Inferior parietal cortex (tissue), 1 donor: ENCODE results near the gene EMC9.
A peak's percentile ranks its signal among the peaks of the same experiment; 100 is the strongest.

ENCODE experiments used
- DNase-seq: peaks from one replicate; pipeline ENCODE4 v3.0.0-alpha.2; 2016; ENCODE audit errors: extremely low spot score

The EMC9 gene

DNA sequence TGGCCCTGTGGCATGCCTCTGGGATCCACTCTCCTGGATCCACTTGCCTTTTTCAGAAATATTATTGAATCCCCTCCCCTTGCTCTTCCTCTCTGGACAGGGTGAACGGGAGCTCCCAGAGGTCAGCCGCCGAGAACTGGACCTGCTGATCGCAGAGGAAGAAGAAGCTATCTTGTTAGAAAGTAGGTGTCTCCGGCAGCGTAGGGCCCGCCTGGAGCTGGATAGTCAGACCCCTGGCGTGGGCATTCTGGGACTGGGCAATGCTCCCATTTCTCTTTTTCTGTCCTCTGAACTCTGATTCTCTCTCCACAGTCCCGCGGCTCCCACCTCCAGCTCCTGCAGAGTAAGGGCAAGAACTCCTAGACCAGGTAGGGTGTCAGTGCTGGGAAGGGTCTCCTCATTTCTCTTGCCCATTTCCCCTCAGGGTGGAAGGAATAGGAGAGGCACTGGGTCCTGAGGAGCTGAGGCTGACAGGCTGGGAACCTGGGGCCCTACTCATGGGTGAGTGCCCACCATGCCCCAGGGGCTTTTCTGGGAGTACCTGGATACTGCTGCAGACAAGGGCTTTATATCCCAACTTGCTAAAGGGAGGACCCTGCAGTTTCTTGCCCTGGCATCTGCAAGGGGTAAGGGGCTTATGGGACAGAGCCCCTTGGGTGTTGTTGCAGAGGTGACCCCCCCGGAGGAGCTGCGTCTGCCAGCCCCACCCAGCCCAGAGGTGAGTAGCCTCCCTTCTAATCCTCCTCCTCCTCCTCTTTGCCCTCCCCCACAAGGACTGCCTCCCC, 35.8 kb upstream of the EMC9 start:
- DNase-seq = no peak

DNA sequence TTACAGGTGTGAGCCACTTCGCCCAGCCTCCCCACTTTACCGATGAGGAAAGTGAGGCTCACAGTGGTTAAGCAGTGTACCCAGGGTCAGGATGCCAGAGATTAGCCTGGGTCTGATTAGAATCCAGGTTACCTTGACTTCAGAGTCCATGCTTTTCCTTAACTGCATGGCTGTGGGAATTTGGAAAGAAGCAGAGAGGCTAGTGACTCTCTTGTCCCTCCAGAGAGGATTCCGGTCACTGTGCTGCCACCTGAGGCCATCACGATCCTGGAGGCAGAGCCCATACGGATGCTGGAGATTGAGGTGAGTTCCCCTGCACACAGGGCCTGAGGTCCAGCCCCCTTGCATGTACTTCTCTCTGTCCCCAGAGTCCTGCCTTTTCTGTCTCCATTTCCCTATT, 35.2 kb upstream of the EMC9 start:
- no peak for DNase-seq

DNA sequence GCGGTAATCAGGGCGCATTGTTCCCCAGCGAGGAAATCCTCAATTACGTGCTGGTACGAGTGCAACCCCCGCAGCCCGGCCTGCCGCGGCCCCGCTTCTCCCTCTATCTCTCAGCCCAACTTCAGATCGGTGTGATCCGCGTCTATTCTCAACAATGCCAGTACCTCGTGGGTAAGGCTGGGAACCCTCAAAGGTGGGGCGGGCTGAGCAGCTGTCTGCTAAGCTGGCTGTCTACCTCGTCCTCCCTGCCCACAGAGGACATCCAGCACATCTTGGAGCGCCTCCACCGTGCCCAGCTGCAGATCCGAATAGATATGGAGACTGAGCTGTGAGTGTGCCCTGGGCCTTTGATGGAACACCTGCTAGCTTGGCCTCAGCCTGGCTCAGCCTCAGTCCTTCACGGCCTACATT, 31.5 kb upstream of the EMC9 start:
- no peak for DNase-seq

DNA sequence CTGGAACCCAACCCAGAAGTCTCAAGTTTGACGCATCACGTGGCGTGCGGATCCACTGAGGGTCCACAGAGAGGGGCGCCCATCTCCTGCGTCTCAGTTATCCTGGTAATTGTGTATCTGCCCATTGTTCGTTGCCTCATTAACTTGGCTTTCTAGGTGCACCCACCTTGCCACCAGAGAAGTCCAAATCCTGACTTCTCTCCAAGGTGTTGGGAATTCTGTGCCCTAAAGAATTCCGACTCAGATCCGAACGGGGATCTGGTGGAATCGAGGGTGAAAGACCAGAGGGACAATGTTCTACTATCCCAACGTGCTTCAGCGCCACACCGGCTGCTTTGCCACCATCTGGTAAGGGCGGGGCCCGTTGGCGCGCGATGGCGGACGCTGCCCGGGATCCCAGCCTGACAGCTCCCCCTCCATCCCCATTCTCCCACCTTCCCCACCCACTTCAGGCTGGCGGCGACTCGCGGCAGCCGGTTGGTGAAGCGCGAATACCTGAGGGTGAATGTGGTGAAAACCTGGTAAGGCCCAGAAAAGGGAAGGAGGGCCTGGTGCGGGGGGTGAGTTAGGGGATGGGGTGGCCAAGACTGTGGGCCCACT, 31.0 kb upstream of the EMC9 start:
- no peak for DNase-seq

DNA sequence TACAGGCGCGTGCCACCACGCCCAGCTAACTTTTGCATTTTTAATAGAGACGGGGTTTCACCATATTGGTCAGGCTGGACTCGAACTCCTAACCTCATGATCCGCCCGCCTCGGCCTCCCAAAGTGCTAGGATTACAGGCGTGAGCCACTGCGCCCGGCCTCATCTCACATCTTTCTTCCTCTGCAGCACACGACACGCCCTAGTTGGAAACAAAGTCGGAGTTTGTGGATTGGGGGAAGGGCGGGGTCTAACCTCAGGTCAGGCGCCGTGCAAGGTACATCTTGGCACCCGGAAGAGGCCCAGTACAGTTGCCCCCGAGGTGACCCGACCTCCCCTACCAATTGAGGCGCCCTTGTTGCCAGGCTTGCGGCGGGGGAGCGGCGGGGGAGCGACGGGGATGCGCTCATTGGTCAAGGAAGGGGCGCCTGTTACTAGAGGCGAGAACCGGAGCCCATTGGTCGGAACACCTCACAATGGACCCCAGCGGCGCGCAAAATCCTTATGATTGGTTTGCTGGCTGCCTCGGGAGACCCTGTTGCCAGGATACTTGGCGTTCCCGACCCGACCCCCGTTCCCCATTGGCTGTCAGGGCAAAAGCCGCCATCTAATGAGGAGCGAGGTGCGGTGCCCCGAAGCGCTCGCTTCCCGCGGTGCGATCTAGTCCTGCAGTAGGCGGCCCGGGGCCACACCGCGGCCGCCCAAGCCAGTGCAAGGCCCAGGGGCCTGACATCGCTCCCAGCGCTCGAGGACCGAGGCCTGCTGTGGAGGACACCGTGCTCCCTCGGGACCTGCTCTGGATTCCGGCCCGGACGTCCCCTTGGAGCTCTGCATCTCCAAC, 30.2 kb upstream of the EMC9 start, which contains the start of gene REC8:
REC8 (plus strand) TSS at position 659 of the 839 bp plus-strand sequence. CDS start 473 bp downstream, outside the sequence.
- peak; percentile 88 for DNase-seq

DNA sequence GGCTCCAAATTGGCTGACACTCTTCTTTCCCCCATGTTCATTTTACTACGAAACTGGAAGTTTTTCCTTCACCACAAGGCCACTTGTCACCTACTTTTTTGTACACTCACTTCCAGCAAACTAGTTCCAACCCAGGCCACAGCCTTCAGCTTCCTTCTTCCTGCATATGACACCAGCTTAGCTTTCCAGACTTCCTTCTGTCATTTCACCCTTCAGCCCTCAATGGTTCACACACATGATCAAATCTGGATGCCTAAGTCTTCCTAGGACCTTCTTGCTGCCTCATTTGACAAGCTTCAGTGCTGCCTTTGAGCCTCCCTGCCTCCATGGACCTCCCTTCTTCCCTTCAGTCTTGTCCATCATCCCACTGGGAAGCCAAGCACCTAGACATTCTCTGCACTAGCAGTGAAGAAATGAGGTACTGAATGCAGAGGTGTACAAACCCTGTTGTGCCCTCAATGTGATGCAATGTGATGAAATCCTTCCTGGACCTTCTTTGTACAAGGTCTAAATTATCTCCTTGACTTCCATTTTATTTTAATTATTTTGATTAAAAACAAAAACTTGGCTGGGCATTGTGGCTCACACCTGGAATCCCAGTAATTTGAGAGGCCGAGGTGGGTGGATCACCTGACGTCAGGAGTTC, 26.2 kb upstream of the EMC9 start:
- DNase-seq = no peak

DNA sequence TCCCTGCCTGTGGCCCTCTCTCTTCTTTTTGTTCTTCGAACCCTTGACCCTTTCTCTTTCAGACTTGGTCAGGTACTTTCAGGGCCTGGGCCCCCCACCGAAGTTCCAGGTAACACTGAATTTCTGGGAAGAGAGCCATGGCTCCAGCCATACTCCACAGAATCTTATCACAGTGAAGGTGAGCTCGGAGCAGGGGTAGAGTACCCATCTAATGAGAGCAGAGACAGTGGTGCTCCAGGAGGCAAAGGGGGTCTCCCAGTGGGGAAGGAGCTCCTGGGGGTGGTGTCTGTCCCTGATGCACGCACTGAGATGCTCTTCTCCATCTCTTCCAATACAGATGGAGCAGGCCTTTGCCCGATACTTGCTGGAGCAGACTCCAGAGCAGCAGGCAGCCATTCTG, 24.4 kb upstream of the EMC9 start:
- no peak for DNase-seq

DNA sequence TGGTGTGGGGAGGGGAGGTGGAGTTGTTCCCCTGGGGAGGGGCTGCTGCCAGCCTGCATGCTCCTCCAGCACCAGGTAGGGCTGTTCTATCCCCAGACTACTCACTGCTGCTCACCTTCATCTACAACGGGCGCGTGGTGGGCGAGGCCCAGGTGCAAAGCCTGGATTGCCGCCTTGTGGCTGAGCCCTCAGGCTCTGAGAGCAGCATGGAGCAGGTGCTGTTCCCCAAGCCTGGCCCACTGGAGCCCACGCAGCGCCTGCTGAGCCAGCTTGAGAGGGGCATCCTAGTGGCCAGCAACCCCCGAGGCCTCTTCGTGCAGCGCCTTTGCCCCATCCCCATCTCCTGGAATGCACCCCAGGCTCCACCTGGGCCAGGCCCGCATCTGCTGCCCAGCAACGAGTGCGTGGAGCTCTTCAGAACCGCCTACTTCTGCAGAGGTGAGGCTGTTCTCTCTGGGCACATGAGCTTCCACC, 23.2 kb upstream of the EMC9 start:
- DNase-seq = no peak

DNA sequence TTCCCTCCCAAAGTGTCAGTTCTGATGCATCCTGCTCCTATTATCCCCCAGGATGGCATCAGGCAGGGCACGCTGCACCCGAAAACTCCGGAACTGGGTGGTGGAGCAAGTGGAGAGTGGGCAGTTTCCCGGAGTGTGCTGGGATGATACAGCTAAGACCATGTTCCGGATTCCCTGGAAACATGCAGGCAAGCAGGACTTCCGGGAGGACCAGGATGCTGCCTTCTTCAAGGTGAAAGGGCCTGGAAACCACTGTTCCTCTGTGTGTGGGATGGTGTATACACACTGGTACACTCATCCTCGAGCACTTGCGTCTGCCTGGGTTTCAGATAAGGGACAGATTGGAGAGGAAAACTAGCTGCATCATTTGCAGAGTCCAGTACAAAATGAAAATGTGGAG, 20.7 kb upstream of the EMC9 start:
- DNase-seq = no peak

DNA sequence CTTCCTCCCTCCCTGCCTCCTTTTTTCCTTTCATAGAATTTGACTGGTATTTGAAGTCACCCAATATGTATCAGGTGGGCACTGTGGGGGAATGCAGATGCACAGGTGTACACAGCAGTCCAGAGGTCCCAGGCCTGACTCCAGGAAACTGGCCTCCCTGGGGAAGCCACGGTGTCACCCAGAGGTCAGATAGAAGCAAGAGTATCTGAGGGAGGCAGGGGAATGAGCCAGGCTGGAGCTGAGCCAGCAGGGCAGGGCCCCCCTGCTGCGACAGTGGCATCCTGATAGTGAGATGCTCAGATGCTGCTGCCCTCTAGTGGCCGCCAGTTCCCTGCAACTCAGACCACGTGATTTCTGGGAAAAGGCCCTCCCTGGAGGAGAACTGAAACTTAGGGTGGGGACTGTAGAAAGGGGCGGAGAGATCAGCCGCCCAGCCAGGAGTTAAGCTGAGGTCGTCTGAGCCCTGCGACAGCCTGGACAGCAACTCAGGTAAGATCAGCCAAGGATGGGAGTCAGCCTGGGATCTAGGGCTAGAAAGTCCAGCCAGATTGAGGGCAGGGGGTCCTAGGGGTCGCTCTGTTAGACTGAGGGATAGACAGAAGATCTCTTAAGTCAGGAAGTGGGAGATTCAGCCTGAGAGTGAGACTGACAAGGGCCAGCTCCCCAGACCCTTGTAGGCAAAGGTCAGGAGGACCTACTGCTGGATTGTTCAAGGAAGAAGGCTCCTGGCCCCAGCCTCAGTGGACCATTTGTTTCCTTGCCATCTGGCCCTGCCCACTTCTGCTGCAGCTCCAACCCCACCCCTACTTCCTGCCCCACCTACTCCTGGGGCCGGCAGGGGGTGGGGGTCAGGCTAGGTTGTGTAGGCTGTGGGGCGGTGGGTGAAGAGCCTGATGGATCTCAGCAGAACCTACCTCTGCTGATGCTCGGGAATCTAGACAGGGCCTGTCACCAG, 19.7 kb upstream of the EMC9 start, which contains the start of gene IRF9:
IRF9 (plus strand) TSS at position 416 of the 955 bp plus-strand sequence. CDS start 880 bp downstream, outside the sequence.
- DNase-seq = peak; percentile 97

DNA sequence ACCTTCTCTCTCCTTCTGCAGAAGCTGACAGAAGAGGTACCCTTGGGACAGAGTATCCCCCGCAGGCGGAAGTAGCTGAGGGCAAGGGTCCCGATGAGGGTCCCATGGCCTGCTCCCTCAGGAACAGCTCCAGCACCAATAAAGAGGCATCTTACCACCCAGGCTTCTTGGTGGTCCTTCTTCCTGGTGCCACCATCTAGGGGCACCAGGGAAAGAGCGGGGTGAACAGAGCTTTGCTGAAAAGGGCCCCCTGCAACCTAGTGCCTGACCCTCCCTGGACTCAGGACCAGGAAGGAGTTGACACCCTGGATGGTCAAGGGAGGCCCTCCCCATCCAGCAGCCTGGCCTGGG, 19.1 kb upstream of the EMC9 start:
- no peak for DNase-seq

DNA sequence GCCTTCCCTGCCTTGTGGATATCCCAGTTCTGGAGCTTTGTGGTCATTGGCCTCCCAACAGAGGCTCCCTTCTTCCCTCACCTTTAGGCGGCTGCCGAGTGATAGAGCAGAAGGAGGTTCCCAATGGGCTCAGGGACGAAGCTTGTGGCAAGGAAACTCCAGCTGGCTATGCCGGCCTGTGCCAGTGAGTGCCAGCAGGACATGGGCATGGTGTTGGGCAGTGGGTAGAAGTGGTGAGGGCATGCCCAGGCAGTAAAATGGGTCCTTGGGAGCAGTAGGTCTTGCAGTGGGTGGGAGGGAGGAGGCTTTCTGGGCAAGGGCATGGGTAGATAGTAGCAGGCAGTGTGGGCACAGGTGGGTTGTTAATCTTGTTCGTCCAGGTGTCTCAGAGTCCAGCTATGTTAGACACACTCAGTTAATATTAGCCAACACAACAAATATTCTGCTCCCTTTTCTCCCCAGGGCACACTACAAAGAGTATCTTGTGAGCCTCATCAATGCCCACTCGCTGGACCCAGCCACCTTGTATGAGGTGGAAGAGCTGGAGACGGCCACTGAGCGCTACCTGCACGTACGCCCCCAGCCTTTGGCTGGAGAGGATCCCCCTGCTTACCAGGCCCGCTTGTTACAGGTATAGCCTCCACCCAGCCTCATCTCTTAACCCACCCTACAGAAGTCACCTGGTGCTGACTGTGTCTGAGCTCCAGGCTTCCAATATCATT, 18.5 kb upstream of the EMC9 start:
- DNase-seq = no peak

DNA sequence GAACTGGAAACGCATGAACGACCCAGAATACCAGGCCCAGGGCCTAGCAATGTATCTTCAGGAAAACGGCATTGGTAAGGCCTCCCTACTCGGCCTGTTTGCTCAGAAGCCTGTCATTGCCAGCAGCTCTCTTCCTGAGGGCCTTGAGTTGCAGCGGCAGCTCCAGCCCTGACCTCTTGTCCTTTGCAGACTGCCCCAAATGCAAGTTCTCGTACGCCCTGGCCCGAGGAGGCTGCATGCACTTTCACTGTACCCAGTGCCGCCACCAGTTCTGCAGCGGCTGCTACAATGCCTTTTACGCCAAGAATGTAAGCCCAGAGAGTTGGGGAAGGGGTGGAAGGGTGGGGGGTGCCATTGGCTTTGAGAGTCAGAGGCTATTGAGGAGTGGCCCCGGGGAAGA, 15.9 kb upstream of the EMC9 start:
- DNase-seq = no peak

DNA sequence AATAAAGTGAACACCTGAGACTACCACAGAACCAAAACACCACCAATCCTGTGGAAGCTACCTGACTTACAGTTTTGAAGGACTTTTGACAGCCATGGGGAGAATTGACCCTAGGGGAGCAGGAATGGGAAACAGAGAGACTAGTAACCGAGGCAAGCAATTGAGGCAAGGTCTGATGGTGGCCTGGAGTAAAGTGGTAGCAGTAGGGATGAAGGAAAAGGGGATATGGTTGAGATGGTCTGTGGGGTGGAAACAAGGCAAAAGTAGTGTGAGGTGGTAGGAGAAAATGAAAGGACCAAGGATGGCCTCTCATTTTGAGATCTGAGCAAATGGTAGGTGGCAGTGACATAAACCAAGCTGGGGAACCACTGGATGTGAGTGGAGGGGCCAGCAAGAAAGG, 15.4 kb upstream of the EMC9 start:
- no peak for DNase-seq

DNA sequence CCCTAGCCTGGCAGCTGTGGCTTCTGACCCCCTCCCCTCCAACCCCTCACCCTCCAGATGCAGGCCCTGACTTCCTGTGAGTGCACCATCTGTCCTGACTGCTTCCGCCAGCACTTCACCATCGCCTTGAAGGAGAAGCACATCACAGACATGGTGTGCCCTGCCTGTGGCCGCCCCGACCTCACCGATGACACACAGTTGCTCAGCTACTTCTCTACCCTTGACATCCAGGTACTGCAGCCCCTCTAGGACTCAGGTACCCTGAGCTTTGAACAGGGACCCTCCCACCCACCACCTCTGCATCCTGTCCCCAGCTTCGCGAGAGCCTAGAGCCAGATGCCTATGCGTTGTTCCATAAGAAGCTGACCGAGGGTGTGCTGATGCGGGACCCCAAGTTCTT, 13.7 kb upstream of the EMC9 start:
- DNase-seq = no peak

DNA sequence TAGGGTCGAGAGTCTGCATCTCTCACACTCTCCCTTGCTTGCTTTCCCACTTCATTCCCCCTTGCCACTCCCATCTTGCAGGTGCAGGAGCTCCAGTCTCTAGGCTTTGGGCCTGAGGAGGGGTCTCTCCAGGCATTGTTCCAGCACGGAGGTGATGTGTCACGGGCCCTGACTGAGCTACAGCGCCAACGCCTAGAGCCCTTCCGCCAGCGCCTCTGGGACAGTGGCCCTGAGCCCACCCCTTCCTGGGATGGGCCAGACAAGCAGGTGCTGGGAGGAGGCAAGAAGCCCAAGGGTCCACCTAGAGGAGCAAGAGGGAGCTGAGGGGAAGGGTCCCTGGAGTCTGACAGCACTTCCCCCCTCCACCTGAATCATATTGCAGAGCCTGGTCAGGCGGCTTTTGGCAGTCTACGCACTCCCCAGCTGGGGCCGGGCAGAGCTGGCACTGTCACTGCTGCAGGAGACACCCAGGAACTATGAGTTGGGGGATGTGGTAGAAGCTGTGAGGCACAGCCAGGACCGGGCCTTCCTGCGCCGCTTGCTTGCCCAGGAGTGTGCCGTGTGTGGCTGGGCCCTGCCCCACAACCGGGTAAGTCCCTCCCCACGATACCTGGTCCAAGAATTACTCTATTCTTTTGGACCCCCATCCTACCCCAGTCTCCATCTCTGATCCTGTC, 10.2 kb upstream of the EMC9 start:
- DNase-seq = no peak

DNA sequence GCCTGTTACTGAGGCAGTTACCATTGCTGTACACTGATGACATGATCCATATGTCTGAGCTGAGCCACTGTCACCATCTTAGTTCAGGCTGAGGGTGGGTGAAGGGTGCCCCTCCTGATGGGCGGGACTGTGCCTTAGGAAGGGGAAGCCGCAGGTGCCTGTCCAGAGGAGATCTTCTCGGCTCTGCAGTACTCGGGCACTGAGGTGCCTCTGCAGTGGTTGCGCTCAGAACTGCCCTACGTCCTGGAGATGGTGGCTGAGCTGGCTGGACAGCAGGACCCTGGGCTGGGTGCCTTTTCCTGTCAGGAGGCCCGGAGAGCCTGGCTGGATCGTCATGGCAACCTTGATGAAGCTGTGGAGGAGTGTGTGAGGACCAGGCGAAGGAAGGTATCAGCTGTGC, 9.6 kb upstream of the EMC9 start:
- DNase-seq = no peak

DNA sequence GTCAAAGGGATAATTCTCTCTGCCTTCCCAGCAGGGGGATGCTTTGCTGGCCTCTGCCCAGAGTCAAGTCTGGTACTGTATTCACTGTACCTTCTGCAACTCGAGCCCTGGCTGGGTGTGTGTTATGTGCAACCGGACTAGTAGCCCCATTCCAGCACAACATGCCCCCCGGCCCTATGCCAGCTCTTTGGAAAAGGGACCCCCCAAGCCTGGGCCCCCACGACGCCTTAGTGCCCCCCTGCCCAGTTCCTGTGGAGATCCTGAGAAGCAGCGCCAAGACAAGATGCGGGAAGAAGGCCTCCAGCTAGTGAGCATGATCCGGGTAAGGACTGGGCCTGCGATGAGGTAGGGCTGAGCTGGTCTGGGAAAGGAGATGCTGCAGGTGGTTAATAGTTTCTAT, 9.2 kb upstream of the EMC9 start:
- no peak for DNase-seq

DNA sequence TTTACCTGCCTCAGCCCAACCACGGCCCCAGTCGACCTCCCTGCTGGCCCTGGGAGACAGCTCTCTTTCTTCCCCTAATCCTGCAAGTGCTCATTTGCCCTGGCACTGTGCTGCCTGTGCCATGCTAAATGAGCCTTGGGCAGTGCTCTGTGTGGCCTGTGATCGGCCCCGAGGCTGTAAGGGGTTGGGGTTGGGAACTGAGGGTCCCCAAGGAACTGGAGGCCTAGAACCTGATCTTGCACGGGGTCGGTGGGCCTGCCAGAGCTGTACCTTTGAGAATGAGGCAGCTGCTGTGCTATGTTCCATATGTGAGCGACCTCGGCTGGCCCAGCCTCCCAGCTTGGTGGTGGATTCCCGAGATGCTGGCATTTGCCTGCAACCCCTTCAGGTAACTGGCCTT, 8.7 kb upstream of the EMC9 start:
- no peak for DNase-seq
